GM12878 (cell line): Measurements from ENCODE around the gene PDIA3. TPM values are rescaled to one million over a fixed set of nuclear protein-coding genes. Genes with fewer than 3 reads are reported as not detected.
A peak's percentile ranks its signal among the peaks of the same experiment; 100 is the strongest.

Experiments used
- BCL11A ChIP-seq: IDR thresholded peaks from 2 replicates; pipeline ENCODE4 v1.6.1; 2011; ENCODE audit warnings: low read depth, low read length
- BCL3 ChIP-seq: IDR thresholded peaks from 2 replicates; pipeline ENCODE4 v1.6.1; 2011; ENCODE audit warnings: borderline replicate concordance, low read depth, mild to moderate bottlenecking, moderate library complexity, low read length; ENCODE audit not compliant: insufficient read depth, poor library complexity, severe bottlenecking
- CEBPB ChIP-seq, 2 experiments: fragments of 150-350 bp in 1 of 2; IDR thresholded peaks; 2 replicates each; pipeline ENCODE4 v1.6.1; 2012 to 2014; ENCODE audit warnings: low read depth in 2 of 2, low read length in 2 of 2, borderline replicate concordance in 1 of 2, inconsistent platforms in 1 of 2
- CREB1 ChIP-seq: IDR thresholded peaks from 2 replicates; pipeline ENCODE4 v1.6.1; 2012; ENCODE audit warnings: low read depth, mild to moderate bottlenecking, inconsistent platforms
- CTCF ChIP-seq, 3 experiments: IDR thresholded peaks in 2 of 3; conservative IDR thresholded peaks in 1 of 3; 2 replicates each; pipeline ENCODE4 v1.5.1; 2011; ENCODE audit warnings: low read depth in 3 of 3, low read length in 3 of 3, mild to moderate bottlenecking in 3 of 3, control low read depth in 2 of 3, moderate library complexity in 2 of 3, inconsistent platforms in 1 of 3, mixed read lengths in 1 of 3; ENCODE audit not compliant: control insufficient read depth in 2 of 3, insufficient read depth in 1 of 3; ENCODE audit errors: extremely low read depth in 1 of 3
- E2F8 ChIP-seq: fragments of 450-650 bp; IDR thresholded peaks from 2 replicates; pipeline ENCODE4 v1.6.1; 2018; ENCODE audit warnings: mild to moderate bottlenecking, low read depth, moderate library complexity; ENCODE audit not compliant: partially characterized antibody
- HCFC1 ChIP-seq: fragments of 150-350 bp; IDR thresholded peaks from 2 replicates; pipeline ENCODE4 v1.6.1; 2014; ENCODE audit warnings: low read length
- IKZF1 ChIP-seq: fragments of 450-650 bp; conservative IDR thresholded peaks from 2 replicates; pipeline ENCODE4 v1.6.1; 2017; ENCODE audit warnings: antibody characterized with exemption, mild to moderate bottlenecking
- KLF5 ChIP-seq: fragments of 450-650 bp; IDR thresholded peaks from 2 replicates; pipeline ENCODE4 v1.6.1; 2014; ENCODE audit warnings: mild to moderate bottlenecking; ENCODE audit not compliant: partially characterized antibody
- MYB ChIP-seq: fragments of 150-350 bp; IDR thresholded peaks from 2 replicates; pipeline ENCODE4 v1.6.1; 2014; ENCODE audit warnings: mild to moderate bottlenecking, low read depth, low read length, borderline replicate concordance
- NR2F1 ChIP-seq: fragments of 450-650 bp; conservative IDR thresholded peaks from 2 replicates; pipeline ENCODE4 v1.6.1; 2017; ENCODE audit warnings: mild to moderate bottlenecking
- PBX3 ChIP-seq: IDR thresholded peaks from 2 replicates; pipeline ENCODE4 v1.6.1; 2011; ENCODE audit warnings: mild to moderate bottlenecking, low read depth, low read length, moderate library complexity; ENCODE audit not compliant: insufficient replicate concordance
- SMAD1 ChIP-seq: fragments of 450-650 bp; IDR thresholded peaks from 2 replicates; pipeline ENCODE4 v1.6.1; 2018; ENCODE audit warnings: mild to moderate bottlenecking, low read depth; ENCODE audit not compliant: partially characterized antibody
- SMARCA5 ChIP-seq: fragments of 450-650 bp; IDR thresholded peaks from 2 replicates; pipeline ENCODE4 v1.6.1; 2017; ENCODE audit warnings: mild to moderate bottlenecking
- TCF12 ChIP-seq: IDR thresholded peaks from 2 replicates; pipeline ENCODE4 v1.6.1; 2011; ENCODE audit warnings: low read depth, mild to moderate bottlenecking, low read length
- ZNF207 ChIP-seq: fragments of 450-650 bp; IDR thresholded peaks from 2 replicates; pipeline ENCODE4 v1.6.1; 2014; ENCODE audit warnings: antibody characterized with exemption, mild to moderate bottlenecking, borderline replicate concordance
- ZNF384 ChIP-seq: IDR thresholded peaks from 2 replicates; pipeline ENCODE4 v1.6.1; 2012; ENCODE audit warnings: low read depth, mild to moderate bottlenecking, low read length, improper control_type of control experiment, borderline replicate concordance
- polyA plus RNA-seq, 11 experiments: library from polyadenylated mRNA; depleted of rRNA in 4 of 11; unstranded in 6 of 11; stranded (reverse) in 5 of 11; fragments of >200 nt; fragmentation: Nextera tagmentation in 4 of 11; fragmentation: Illumina TruSeq in 1 of 11; extraction: Ambion mirVana in 4 of 11; extraction: Trizol in 1 of 11; gene quantifications; 1 replicate in 1 of 11; 2 replicates in 10 of 11; pipeline versions ENCODE4 v1.2.1 to v1.2.3, GENCODE V29; 2011 to 2016; ENCODE audit warnings: inconsistent platforms in 2 of 11, missing spikeins in 2 of 11, low read depth in 1 of 11
- total RNA-seq, 4 experiments: library from RNA; depleted of rRNA in 3 of 4; stranded (reverse); fragments of >200 nt in 3 of 4; fragmentation: Illumina TruSeq in 1 of 4; extraction: Trizol in 1 of 4; gene quantifications; 2 replicates each; pipeline versions ENCODE4 v1.2.1 to v1.2.3, GENCODE V29; 2013 to 2021
- TF ChIP-seq, protein P1 (sequence below): fragments of 450-650 bp; IDR thresholded peaks from 2 replicates; pipeline ENCODE4 v1.6.1; 2017; ENCODE audit warnings: borderline replicate concordance
- TF ChIP-seq, protein P2 (sequence below): fragments of 450-650 bp; IDR thresholded peaks from 2 replicates; pipeline ENCODE4 v1.6.1; 2016; ENCODE audit warnings: mild to moderate bottlenecking

PDIA3 gene
- total and polyA plus RNA-seq, 10 of the 15 experiments (the other 5 are each of a cell fraction or from before 2014, with no cell fraction given) = 18.2 to 716 (median 181) TPM

DNA sequence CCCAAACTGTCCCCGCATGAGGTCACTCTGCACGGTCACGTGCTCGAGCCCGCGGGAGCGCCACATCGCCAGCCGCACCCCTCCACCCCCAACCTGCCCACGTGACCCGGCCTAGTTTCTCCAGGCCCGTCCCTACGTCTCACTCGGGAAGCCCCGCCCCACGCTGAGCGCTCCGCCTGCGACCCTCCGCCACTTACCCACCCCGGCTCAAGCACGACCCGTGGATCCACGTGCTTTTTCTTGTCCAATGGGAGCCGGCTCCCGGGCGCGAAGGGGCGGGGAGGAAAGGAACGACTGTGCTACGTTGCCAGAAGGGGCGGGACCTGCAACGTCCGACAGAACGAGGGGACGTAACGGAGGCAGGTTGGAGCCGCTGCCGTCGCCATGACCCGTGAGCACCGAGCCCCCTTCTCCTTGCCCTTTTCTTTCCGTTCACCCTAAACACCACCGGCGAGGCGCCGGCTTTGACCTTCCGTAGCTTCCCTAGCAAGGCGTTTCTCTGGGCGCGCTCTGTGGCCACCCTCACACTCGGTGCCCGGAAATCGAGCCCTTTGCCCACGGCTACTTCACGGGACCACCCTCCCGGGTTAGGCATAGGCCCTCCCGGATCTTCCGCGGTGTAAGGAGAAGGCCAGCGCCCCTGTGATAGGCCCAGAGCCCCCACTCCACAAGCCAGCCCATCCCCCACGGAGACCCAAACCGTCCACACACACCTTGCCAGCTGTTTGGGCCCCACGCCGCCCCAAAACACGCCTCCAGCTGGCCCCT is 45.9 kb downstream of the PDIA3 start, which contains the start of gene SERF2 (continued):
- TF ChIP-seq TCF12 (peak; percentile 78; the same call in 1 of the 2 replicates), CREB1 (peak; percentile 84), E2F8 (no peak), SMAD1 (peak; percentile 80), BCL11A (no peak), SMARCA5 (peak; percentile 77; the same call in 1 of the 2 replicates), HCFC1 (peak; percentile 16; the same call in 1 of the 2 replicates), NR2F1 (peak; percentile 39), MYB (no peak), ZNF384 (no peak), IKZF1 (peak; percentile 29), KLF5 (no peak), PBX3 (no peak), CTCF (IDR thresholded peaks at IDR 0.05 in 2 of 3, conservative IDR thresholded peaks at IDR 0.05 in 1 of 3; ENCODE audit: control insufficient read depth in 2 of 3, extremely low read depth in 1 of 3, insufficient read depth in 1 of 3, low read depth in 3 of 3, low read length in 3 of 3) (no peak), CEBPB (IDR thresholded peaks at IDR 0.05; ENCODE audit: borderline replicate concordance in 1 of 2, low read depth in 2 of 2, low read length in 2 of 2) (no peak), BCL3 (no peak), ZNF207 (peak; percentile 55; the same call in 1 of the 2 replicates)
- TF ChIP-seq, protein P1, sequence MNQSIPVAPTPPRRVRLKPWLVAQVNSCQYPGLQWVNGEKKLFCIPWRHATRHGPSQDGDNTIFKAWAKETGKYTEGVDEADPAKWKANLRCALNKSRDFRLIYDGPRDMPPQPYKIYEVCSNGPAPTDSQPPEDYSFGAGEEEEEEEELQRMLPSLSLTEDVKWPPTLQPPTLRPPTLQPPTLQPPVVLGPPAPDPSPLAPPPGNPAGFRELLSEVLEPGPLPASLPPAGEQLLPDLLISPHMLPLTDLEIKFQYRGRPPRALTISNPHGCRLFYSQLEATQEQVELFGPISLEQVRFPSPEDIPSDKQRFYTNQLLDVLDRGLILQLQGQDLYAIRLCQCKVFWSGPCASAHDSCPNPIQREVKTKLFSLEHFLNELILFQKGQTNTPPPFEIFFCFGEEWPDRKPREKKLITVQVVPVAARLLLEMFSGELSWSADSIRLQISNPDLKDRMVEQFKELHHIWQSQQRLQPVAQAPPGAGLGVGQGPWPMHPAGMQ = no peak
- TF ChIP-seq, protein P2, sequence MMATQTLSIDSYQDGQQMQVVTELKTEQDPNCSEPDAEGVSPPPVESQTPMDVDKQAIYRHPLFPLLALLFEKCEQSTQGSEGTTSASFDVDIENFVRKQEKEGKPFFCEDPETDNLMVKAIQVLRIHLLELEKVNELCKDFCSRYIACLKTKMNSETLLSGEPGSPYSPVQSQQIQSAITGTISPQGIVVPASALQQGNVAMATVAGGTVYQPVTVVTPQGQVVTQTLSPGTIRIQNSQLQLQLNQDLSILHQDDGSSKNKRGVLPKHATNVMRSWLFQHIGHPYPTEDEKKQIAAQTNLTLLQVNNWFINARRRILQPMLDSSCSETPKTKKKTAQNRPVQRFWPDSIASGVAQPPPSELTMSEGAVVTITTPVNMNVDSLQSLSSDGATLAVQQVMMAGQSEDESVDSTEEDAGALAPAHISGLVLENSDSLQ = peak; percentile 58
